GM21576 (cell line): ENCODE results near the gene AMPD2.
"Not testable (repeated sequence)": the region's sequence is repeated elsewhere in the genome, so short reads cannot be mapped to it uniquely, and the experiment has no call there.

Experiments used
- ATAC-seq: cut with Tn5 transposase; IDR thresholded peaks from one replicate; pipeline ENCODE4 v1.9.1; 2021; ENCODE audit warnings: mild to moderate bottlenecking, moderate library complexity; ENCODE audit not compliant: unreplicated experiment

AMPD2 gene

DNA sequence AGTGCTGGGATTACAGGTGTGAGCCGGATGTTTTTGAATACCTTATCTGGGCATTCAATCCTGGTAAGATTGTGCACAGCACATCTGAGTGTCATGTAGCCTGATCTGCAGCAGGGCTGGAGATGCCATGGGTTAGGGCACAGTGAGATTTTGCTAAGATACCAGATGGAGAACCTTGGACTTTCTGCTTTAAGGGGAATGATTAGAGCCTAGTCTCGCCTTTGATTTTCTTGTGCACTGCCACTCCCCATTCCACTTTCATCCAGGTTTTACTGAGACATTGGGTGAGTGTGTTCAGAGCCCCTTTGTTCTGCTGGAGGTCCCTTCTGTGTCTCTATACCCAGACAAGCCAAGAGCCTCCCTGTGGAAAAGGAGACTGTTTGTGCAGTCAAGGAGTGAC, 54.2 kb downstream of the AMPD2 start:
- ATAC-seq = not testable (repeated sequence)

DNA sequence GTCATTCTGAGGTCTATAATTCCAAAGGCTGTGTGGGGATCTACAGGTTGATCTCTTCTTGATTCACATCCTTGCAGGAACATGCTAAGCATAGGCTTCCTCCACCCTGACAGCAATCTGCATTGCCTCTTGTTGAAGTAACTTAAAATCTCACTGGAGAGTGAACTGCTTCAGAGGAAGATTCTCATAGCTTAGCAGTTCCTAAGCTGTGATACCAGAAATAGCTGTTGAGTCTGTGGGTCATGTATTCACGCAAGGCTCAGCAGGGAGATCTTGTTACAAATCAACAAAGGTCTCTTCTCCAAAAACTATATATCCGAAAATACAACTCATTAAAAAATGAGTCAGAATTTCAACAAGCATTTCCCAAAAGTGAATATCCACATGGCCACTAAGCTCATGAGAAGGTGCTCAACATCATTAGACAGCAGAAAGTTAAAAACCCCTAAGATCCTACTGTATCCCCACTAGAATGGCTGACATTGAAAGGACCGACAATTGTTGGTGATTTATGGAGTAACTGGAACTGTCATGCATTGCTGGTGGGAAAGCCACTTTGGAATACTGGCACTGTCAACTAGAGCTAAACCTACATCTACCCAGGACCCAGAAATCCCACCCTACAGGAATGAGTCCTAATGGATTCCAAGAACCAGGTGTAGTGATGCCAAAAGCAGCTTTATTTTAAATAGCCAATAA, 57.2 kb downstream of the AMPD2 start:
- not testable (repeated sequence) for ATAC-seq

DNA sequence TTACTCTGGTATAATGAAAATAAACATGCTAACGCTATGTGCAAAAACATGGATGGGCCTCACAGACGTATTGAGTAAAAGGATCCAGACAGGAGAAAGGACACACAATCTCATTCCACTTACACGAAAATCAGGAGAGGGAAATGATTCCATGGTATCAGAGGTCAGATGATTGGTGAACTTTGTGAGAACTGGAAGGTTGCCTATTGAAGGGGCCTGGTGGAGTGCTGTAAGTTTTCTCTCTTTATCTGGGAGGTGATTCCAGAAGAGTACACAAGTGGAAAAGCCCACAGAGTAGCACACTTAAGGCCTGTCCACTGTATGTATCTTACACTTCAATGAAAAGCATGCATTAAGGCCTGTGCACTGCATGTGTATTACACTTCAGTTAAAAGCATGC, 57.8 kb downstream of the AMPD2 start:
- ATAC-seq = no peak

DNA sequence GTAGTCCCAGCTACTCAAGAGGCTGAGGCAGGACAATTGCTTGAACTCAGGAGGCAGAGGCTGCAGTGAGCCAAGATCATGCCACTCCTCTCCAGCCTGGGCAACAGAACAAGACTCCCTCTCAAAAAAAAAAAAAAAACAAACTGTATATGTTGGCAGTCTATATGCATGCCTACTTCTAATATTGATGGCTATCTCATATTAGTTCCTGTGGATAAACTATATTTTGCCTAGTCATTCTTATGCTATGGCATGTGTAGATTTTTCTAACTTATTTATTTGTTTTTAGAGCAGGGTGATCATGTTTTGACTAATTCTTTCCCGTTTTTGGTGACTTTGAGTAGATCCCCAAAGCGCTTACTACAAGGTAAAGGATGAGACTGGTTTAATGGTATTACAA, 59.0 kb downstream of the AMPD2 start:
- ATAC-seq = not testable (repeated sequence)
